Renal cortex interstitium (tissue), 15 donors: ENCODE data around the gene CNNM3. TPM values are rescaled to one million over a fixed set of nuclear protein-coding genes. Genes with fewer than 3 reads are reported as not detected.

Experiments
- DNase-seq, 11 donors: peaks; one replicate each; pipeline ENCODE4 v3.0.0-alpha.2; 2013; ENCODE audit warnings: low read depth in 9 of 11, low spot score in 4 of 11; ENCODE audit errors: extremely low read depth in 1 of 11
- long read RNA-seq, 16 experiments: transcript quantifications; one replicate each; lab custom pipeline, GENCODE V29; 2026
- polyA plus RNA-seq, 3 donors: library from polyadenylated mRNA; unstranded; fragments of 120-200 nt; gene quantifications; one replicate each; pipeline ENCODE4 v1.2.1, GENCODE V29; 2013; ENCODE audit not compliant: insufficient read length in 3 of 3

Gene CNNM3
- polyA plus RNA-seq, result 10 to 100 TPM; 29.5 to 39.5 (median 37.7) TPM
- long read RNA-seq, donor 1, partial matches to known transcripts, result 0 of 2 reads
- long read RNA-seq, donor 1, other reads (novel, unspliced or antisense), result 0 of 2 reads
- long read RNA-seq, donor 2, partial matches to known transcripts, result 0 of 2 reads
- long read RNA-seq, donor 2, other reads (novel, unspliced or antisense), result 0 of 2 reads
- long read RNA-seq, donor 3, transcript CNNM3-201 (8 exons, 3,447 nt), result major isoform, 5 of 6 reads
- long read RNA-seq, donor 3, partial matches to known transcripts, result 0 of 6 reads
- long read RNA-seq, donor 3, other reads (novel, unspliced or antisense), result 0 of 6 reads
- long read RNA-seq, donor 4, partial matches to known transcripts, result 19 of 22 reads
- long read RNA-seq, donor 4, other reads (novel, unspliced or antisense), result 0 of 22 reads
- long read RNA-seq, donor 5, result 0 reads
- long read RNA-seq, donor 6, transcript CNNM3-201 (8 exons, 3,447 nt), result major isoform, 7 of 14 reads
- long read RNA-seq, donor 6, partial matches to known transcripts, result 7 of 14 reads
- long read RNA-seq, donor 6, other reads (novel, unspliced or antisense), result 0 of 14 reads
- long read RNA-seq, donor 7, partial matches to known transcripts, result 0 of 2 reads
- long read RNA-seq, donor 7, other reads (novel, unspliced or antisense), result 0 of 2 reads
- long read RNA-seq, donor 8, transcript CNNM3-201 (8 exons, 3,447 nt), result major isoform, 12 of 30 reads
- long read RNA-seq, donor 8, partial matches to known transcripts, result 18 of 30 reads
- long read RNA-seq, donor 8, other reads (novel, unspliced or antisense), result 0 of 30 reads
- long read RNA-seq, donor 9, partial matches to known transcripts, result 0 of 2 reads
- long read RNA-seq, donor 9, other reads (novel, unspliced or antisense), result 0 of 2 reads
- long read RNA-seq, donor 10, partial matches to known transcripts, result 0 of 4 reads
- long read RNA-seq, donor 10, other reads (novel, unspliced or antisense), result 0 of 4 reads
- long read RNA-seq, donor 11, transcript CNNM3-201 (8 exons, 3,447 nt), result major isoform, 6 of 18 reads
- long read RNA-seq, donor 11, partial matches to known transcripts, result 0 of 18 reads
- long read RNA-seq, donor 11, other reads (novel, unspliced or antisense), result 12 of 18 reads
- long read RNA-seq, donor 12, partial matches to known transcripts, result 0 of 2 reads
- long read RNA-seq, donor 12, other reads (novel, unspliced or antisense), result 0 of 2 reads
- long read RNA-seq, donor 13, transcript CNNM3-201 (8 exons, 3,447 nt), result major isoform, 9 of 9 reads
- long read RNA-seq, donor 13, partial matches to known transcripts, result 0 of 9 reads
- long read RNA-seq, donor 13, other reads (novel, unspliced or antisense), result 0 of 9 reads
- long read RNA-seq, donor 14, partial matches to known transcripts, result 0 of 2 reads
- long read RNA-seq, donor 14, other reads (novel, unspliced or antisense), result 0 of 2 reads
- long read RNA-seq, donor 15, partial matches to known transcripts, result 0 of 1 reads
- long read RNA-seq, donor 15, other reads (novel, unspliced or antisense), result 0 of 1 reads
- long read RNA-seq, donor 16, transcript CNNM3-201 (8 exons, 3,447 nt), result major isoform, 6 of 7 reads
- long read RNA-seq, donor 16, partial matches to known transcripts, result 0 of 7 reads
- long read RNA-seq, donor 16, other reads (novel, unspliced or antisense), result 0 of 7 reads

DNA sequence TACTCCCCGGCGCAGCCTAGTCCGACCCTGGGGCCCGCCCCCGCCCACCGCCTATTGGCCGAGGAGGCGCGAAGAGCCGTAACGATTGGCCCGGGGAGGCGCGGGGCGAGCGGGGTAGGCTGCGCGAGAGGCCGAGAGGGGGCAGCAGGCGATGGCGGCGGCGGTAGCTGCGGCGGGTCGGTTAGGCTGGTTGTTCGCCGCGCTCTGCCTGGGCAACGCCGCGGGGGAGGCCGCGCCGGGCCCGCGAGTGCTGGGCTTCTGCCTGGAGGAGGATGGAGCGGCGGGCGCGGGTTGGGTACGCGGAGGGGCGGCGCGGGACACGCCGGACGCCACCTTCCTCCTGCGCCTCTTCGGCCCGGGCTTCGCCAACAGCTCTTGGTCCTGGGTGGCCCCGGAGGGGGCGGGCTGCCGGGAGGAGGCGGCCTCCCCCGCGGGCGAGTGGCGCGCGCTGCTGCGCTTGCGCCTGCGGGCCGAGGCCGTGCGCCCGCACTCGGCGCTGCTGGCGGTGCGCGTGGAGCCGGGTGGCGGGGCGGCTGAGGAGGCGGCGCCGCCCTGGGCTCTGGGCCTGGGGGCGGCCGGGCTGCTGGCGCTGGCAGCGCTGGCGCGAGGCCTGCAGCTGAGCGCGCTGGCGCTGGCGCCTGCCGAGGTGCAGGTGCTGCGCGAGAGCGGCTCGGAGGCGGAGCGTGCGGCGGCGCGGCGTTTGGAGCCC lies at the start of gene CNNM3:
Gene CNNM3, plus strand, starts transcription at position 142 of the 709 bp plus-strand sequence. Its CDS starts 10 bp downstream, at position 152.
- DNase-seq, result peak in 10 of 11 donors; percentile 72 to 94 (median 90)

DNA sequence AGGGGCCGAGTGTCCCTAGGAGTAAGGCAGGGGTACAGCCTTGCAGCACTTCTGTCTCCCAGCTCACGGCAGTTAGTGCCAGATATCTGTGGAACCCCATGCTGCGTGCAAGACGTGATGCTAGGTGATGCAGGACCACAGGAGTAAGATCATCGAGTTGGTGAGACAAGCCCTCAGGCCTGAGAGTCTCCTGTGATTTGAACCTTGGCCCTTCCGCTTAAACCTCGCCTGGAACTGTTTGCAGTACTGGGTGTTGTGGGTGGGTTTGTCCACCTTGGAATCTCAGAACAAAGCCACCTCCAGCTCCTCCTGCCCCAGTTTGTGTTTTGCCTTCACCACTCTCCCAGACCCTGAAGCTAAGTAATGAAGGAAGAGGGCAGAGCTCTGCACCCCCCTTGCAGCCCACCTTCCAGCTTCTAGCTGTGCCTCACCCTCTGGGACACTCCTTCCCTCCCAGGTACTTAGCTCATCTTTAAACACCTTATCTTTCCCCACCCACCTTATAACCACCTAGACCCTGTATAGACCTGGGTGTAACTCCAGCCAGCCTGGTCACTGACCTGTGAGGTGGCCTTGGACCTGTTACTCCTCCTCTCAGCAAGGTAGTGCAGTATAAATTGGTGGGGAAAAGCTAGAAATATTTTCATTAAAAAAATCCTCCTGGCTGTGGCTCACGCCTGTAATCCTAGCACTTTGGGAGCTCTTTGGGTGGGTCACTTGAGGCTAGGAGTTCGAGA lies 48.8 kb upstream of the CNNM3 start:
- DNase-seq, result no peak

DNA sequence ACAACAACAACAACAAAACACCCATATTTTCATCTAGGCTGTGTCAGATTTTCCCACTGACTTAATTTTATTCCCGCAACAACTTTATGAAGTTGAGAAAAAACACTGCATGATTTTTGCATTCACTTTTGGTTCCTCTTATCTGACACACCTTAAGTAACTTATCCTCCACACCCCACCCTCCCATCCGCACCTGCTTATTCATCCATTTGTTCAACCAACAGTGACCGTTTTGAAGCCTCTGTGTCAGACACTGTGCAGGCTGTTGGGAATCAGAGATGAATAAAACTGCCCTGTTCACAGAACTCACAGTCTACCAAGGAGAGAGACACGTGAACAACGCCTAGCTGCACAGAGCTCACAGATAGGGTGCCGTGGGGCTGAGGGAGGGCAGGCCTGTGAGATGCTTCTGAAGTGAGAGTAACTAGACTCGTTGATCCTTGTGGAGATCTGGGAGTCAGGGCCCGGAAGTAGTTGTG lies 47.9 kb upstream of the CNNM3 start:
- no peak for DNase-seq

DNA sequence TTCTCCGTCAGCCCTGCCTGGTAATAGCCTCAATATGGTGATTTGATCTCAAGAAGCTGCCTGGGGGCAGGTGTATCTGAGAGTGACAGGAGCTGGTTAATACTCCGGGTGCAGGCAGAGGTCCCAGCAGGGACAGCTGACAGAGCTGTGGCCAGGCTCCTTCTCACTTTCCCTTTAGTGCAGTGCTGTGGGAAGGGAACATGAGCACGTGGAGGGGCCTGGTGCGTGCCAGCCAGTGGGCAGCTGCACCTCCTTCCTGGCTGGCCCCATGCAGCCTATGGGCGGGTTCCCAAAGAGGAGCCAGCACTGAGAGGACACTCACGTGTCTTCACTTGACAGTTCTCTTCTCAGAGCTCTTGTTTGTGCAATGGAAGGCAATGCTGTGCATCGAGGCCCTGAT lies 46.3 kb upstream of the CNNM3 start:
- DNase-seq, result no peak

DNA sequence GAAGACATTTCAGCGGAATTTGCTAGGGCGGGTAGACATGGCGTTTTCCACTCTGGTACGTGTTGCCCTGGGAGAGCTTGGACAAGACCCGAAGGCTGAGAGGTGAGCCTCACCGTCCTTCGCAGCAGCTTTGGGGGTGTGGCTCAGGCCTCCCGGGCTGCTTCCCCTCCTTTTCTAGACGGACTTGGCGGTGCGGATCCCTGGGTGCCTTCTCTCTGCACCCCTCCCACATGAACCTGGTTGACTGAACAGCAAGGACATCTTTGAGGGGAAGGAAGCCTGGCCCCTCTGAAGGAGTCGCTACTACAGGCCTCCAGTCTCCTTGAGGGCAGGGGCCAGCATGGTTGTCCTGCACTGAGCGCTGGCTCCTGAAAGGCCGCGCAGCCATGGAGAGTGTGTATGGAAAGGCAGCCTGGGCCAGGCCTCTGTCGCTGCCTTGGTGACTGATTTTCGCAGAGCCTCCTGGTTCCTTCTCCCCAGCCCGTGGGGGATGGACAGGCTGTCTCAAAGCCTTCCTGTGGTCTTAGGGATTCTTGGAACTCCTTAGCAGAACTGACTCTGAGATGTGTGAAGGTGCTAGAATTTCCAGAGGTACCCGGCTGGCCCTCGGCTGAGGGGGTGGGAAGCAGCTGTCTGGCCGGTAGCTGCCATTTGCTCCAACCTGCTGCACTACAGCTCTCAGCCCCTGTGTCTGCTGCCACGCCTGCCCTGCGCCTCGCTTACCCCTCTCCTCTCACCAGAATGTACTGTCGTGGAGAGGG lies 45.4 kb upstream of the CNNM3 start:
- DNase-seq, result no peak

DNA sequence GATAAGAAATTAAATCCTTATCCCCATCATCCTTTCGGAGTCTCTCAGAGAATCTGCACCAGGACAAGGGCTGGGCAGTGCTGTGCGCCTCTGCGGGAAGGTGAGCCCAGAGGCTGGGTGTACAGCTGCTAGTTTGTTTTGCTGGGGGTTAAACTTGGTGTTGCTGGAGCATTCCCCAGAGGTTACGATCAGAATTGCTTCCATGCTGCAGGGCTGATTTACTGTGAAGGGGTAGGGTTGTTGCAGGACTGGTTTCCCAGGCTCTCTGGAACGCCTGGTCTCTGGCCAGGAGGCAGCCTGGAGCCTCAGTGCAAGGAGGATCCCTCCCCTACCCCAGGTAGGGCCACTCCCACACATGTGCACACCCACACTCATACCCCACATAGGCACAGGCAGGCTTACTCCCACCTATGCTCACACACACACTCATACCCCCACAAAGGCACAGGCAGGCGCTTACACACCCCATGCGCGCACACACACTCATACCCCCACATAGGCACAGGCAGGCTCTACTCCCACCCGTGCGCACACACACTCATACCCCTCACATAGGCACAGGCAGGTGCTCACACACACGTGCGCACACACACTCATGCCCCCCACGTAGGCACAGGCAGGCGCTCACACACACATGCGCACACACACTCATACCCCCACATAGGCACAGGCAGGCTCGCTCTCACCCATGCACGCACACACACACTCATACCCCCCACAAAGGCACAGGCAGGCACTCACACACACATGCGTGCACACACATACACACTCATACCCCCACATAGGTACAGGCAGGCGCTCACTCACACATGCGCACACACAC lies 44.1 kb upstream of the CNNM3 start:
- no peak for DNase-seq

DNA sequence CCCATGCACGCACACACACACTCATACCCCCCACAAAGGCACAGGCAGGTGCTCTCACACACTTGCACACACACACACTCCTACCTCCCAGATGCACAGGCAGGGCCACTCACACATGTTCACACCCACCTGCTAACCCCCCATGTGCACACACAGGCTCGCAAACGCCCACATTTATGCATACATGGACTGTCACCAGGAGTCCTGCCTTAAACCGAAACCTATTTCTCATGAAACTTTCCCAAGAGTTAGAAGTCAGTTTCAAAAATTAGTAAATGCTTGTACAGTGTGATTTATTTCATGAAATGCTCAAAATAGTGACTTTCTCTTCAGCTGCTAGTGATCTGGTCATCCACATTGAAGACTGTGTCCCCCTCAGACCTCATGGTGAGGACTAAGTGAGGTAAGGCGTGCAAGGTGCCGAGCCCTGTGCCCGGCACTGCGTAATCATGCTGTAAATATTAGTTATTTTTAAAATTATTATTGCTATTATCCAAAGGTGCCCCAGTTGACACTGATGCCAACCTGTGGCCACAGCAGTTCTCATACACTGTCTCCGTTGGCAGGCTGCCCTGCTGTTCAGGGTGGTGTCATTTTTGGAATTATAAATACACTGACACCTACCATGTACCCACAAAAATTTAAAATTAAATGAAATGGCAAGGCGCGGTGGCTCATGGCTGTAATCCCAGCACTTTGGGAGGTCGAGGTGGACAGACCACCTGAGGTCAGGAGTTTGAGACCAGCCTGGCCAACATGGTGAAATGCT lies 43.0 kb upstream of the CNNM3 start:
- DNase-seq, result no peak

DNA sequence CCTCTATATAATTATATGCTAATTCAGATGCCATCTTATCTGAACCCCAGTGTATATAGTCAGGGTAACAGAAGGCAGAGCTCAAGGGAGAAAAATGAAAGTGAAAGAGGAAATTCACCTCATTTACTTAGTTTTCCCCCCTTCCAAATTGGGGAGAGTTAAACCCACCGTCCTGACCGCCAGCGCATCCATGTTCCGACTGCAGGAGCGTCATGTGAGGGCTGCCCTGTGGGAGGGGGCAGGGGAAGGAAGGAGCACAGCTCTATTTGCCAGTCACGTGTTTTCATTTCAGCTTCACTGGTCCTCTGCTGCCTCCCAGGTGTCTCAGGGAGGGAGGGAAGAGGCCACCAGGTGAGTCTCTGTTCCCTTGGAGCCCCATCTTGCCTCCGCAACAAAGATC lies 42.1 kb upstream of the CNNM3 start:
- DNase-seq, result no peak

DNA sequence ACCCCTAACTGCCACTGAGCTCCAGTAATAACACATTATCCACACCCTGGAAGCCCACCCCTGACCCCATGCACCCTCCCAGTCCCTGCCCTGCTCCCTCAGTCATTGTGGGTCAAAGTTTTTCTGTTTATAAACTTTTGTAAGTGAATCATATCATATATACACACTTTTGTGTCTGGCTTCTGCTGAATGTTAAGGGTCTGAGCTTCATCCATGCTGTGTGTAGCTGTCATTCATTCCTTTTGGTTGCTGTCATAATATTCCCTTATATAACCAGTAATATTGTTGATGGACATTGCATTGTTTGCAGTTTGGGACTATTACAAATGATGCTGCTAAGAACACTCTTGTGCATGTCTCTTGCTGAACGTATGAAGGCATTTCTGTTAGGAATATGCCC lies 40.9 kb upstream of the CNNM3 start:
- no peak for DNase-seq

DNA sequence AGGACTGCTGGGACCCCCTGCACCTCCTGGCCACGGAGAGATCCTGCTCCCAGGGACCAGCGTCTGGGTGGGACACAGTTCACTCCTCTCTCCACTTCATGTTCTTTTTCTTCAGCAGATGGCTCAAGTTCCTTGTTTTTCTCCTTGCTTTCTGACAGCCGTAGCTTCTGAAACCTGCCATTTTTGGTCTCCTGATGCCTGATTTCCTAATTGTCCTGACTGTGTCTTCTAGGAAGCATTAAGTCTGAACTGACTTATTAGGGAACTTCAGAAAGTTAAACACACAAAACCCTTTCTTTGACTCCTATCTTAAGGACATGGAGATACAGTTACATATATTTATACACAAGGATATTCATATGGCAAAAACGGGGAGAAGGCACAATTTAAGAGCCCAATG lies 32.7 kb upstream of the CNNM3 start:
- no peak for DNase-seq

DNA sequence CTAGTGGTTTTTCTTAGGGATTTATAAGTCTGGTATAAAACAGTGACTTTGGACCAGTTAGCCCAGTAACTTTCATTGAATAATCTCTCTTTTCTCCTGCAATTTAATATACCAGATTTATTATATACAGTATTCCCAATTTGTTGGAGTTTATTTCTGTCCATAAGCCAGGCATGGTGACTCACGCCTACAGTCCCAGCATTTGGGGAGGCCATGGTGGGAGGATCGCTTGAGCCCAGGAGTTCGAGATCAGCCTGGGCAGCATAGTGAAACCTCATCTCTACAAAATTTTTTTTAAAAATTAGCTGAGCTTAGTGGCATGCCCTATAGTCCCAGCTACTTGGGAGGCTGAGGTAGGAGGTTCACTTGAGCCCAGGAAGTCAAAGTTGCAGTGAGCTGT lies 28.7 kb upstream of the CNNM3 start:
- no peak for DNase-seq

DNA sequence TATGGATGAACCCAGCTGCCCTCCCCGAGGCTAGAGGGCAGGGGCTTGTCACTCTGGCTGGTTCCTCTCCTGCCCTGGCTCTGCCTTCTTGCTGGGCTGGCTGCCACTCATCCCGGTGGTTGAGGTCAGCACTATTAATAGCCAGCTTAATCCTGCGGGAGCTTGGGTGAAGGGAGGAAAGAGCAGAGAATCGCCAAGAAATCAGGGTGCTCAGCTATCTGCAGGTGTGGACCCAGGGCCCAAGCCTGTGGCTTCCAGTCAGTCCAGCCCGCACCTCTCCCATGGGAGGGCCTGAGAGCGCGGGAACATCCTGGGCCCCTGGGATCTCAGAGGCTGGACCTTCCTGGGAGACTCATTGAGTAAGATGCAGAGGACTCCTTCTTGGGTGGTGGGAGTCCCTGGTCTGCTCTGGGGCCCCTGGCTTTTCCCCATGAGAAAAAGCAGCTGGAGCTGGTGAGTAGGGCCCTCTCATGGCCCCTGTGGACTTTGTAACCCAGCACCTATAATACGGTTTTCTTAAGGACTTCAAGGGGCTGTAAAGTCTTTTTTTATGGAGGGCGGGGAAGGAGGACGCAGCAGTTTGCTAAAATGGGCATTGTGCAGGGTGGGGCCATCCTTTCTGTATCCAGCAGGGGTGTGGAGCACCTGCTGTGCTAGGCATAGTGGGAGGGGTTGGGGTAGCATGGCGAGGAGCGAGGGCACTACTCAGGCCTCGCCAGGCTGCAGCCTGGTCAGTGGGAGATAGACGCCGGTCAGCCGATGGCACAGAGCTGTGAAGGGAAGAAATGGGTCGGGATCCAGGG lies 27.4 kb upstream of the CNNM3 start:
- no peak for DNase-seq

DNA sequence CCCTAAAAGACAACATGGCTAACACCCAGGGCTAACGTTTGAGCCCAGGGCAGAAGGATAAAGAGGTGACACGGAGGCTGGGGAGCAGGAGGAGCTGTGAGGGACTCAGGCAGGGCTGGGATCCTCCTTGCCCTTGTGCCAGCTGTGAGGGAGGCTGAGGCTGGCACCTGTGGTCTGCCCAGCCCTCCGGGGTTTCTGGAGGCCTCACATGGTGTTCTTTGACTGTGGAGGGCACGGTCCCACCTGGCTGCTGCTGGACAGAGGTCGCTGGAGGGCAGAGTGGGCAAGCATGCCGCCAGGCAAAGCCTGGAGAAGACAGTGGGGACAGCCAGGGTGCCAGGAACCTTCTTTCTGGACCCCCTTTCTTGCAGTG lies 26.8 kb upstream of the CNNM3 start:
- DNase-seq, result no peak
